ENCODE data around the gene CELF5. TPM values are rescaled to one million over a fixed set of nuclear protein-coding genes. Genes with fewer than 3 reads are reported as not detected.

CELF5 gene
- total and polyA plus RNA-seq, 10 of the 15 experiments (the other 5 are each of a cell fraction or from before 2014, with no cell fraction given) = 0.01 to 0.04 TPM; not detected in 8

GRCh38 chr19:3291644-3292043 is 67.2 kb downstream of the CELF5 start:
- no peak overlapping the region for H3K27ac ChIP-seq (ENCODE audit: control insufficient read depth, insufficient read depth)
- H3K9ac ChIP-seq (ENCODE audit: control insufficient read depth, insufficient read depth, low read length) = no peak overlapping the region
- ATAC-seq = no peak
- ChIA-PET CTCF (interaction anchor here (1.0 kb wide), 1 partner anchor 13 kb away, joined by 3 read pairs; no protein-coding TSS in a partner anchor), POLR2A (interaction anchor here (0.6 kb wide), 1 partner anchor 9 kb away, joined by 5 read pairs; no protein-coding TSS in a partner anchor), SMC1A (ENCODE audit: uncharacterized antibody, unreplicated experiment) (no interaction called here), RAD21 (ENCODE audit: unreplicated experiment) (no interaction called here)
- intact Hi-C loops (cut with micrococcal nuclease; ENCODE audit: unreplicated experiment) (no loop called here), in situ Hi-C loops (cut with MboI) (no loop called here)
- BruUV-seq (replicated peaks) = no TSS peak
- TF ChIP-seq MEF2B (IDR thresholded peaks at IDR 0.05; ENCODE audit: partially characterized antibody, poor library complexity, severe bottlenecking) = no peak
- TF ChIP-seq SMARCA5 (IDR thresholded peaks at IDR 0.05) = no peak
- TF ChIP-seq, protein P1, sequence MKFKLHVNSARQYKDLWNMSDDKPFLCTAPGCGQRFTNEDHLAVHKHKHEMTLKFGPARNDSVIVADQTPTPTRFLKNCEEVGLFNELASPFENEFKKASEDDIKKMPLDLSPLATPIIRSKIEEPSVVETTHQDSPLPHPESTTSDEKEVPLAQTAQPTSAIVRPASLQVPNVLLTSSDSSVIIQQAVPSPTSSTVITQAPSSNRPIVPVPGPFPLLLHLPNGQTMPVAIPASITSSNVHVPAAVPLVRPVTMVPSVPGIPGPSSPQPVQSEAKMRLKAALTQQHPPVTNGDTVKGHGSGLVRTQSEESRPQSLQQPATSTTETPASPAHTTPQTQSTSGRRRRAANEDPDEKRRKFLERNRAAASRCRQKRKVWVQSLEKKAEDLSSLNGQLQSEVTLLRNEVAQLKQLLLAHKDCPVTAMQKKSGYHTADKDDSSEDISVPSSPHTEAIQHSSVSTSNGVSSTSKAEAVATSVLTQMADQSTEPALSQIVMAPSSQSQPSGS (IDR thresholded peaks at IDR 0.05; ENCODE audit: low read length) = no peak
- no peak for TF ChIP-seq MEF2A (IDR thresholded peaks at IDR 0.05; ENCODE audit: insufficient read depth, low read depth, low read length)
- TF ChIP-seq SIX5 (IDR thresholded peaks at IDR 0.05; ENCODE audit: low read depth, low read length, severe bottlenecking) = no peak
- TF ChIP-seq NR2C1 (IDR thresholded peaks at IDR 0.05) = no peak
- TF ChIP-seq, protein P2, sequence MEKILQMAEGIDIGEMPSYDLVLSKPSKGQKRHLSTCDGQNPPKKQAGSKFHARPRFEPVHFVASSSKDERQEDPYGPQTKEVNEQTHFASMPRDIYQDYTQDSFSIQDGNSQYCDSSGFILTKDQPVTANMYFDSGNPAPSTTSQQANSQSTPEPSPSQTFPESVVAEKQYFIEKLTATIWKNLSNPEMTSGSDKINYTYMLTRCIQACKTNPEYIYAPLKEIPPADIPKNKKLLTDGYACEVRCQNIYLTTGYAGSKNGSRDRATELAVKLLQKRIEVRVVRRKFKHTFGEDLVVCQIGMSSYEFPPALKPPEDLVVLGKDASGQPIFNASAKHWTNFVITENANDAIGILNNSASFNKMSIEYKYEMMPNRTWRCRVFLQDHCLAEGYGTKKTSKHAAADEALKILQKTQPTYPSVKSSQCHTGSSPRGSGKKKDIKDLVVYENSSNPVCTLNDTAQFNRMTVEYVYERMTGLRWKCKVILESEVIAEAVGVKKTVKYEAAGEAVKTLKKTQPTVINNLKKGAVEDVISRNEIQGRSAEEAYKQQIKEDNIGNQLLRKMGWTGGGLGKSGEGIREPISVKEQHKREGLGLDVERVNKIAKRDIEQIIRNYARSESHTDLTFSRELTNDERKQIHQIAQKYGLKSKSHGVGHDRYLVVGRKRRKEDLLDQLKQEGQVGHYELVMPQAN (conservative IDR thresholded peaks at IDR 0.05) = no peak
- H3K27me3 ChIP-seq (replicated peaks in 1 of 2; ENCODE audit: control insufficient read depth in 2 of 2, insufficient read depth in 2 of 2, low read length in 1 of 2) = peaks cover 5 to 6% of the 10 kb centered on the region in 2 experiments; a peak in 3 of 4 replicates
- DNase-seq (ENCODE audit: low read depth, low spot score) = no peak
- no peaks in the 10 kb centered on the region for H3K36me3 ChIP-seq (ENCODE audit: control insufficient read depth in 2 of 2, insufficient read depth in 2 of 2, low read length in 1 of 2)
- H2AFZ ChIP-seq (ENCODE audit: control insufficient read depth, low read depth, low read length) = no peak overlapping the region
- no peak for FAIRE-seq
- WGBS (ENCODE audit: insufficient coverage, insufficient replicate concordance, low lambda C conversion rate, missing lambda C conversion rate) = 36% methylated on average over 5 of the region's 5 CpGs
- no peaks in the 10 kb centered on the region for H3K4me1 ChIP-seq (ENCODE audit: control insufficient read depth, insufficient read depth, low read length)
- no peaks in the 10 kb centered on the region for H4K20me1 ChIP-seq (ENCODE audit: control insufficient read depth, insufficient read depth)
- H3K4me3 ChIP-seq = no peak overlapping the region
- no peaks in the 10 kb centered on the region for H3K9me3 ChIP-seq (replicated peaks; ENCODE audit: control insufficient read depth, insufficient read depth, low read length)
- no peaks in the 10 kb centered on the region for H3K79me2 ChIP-seq (ENCODE audit: control insufficient read depth, insufficient read depth, low read length)
- no peak overlapping the region for H3K4me2 ChIP-seq (ENCODE audit: control insufficient read depth, insufficient read depth)
